BJ (cell line): Measurements from ENCODE around the gene PRSS8. TPM values are rescaled to one million over a fixed set of nuclear protein-coding genes. Genes with fewer than 3 reads are reported as not detected.

Experiments
- CTCF ChIA-PET: fragments of 350-600 bp; formaldehyde crosslinking; extraction: SDS; loops from one replicate; lab custom pipeline; 2021; ENCODE audit warnings: antibody characterized with exemption, inconsistent platforms; lab: Yijun Ruan, JAX
- POLR2A ChIA-PET: fragments of 300-600 bp; sonication (Branson Sonifier 250); formaldehyde crosslinking; extraction: SDS; loops from one replicate; lab custom pipeline; 2021; ENCODE audit warnings: antibody characterized with exemption; lab: Charles Lee
- DNase-seq: peaks from one replicate; pipeline ENCODE4 v3.0.0-alpha.2; 2011; ENCODE audit warnings: low read depth
- H3K27me3 ChIP-seq: 2 replicates; pipeline ENCODE4 v1.6.0; 2011; ENCODE audit warnings: low read length; ENCODE audit not compliant: control insufficient read depth, insufficient read depth
- H3K36me3 ChIP-seq: 2 replicates; pipeline ENCODE4 v1.5.1; 2011; ENCODE audit warnings: low read length; ENCODE audit not compliant: control insufficient read depth, insufficient read depth
- H3K4me3 ChIP-seq: 2 replicates; pipeline ENCODE4 v1.5.1; 2011; ENCODE audit warnings: low read depth, mild to moderate bottlenecking, control low read depth, low read length
- polyA plus RNA-seq: library from polyadenylated mRNA; depleted of rRNA; stranded (reverse); fragments of >200 nt; gene quantifications from 2 replicates; pipeline ENCODE4 v1.2.3, GENCODE V29; 2011
- TF ChIP-seq, protein P1 (sequence below): IDR thresholded peaks from 2 replicates; pipeline ENCODE4 v1.5.1; 2011; ENCODE audit warnings: low read depth, mild to moderate bottlenecking, control low read depth, inconsistent platforms, low read length, moderate library complexity; ENCODE audit not compliant: insufficient read depth

The PRSS8 gene
- polyA plus RNA-seq, 1 experiment = not detected

GRCh38 chr16:31113121-31114120, 22.1 kb downstream of the PRSS8 start:
- POLR2A ChIA-PET = no interaction called here
- TF ChIP-seq, protein P1, sequence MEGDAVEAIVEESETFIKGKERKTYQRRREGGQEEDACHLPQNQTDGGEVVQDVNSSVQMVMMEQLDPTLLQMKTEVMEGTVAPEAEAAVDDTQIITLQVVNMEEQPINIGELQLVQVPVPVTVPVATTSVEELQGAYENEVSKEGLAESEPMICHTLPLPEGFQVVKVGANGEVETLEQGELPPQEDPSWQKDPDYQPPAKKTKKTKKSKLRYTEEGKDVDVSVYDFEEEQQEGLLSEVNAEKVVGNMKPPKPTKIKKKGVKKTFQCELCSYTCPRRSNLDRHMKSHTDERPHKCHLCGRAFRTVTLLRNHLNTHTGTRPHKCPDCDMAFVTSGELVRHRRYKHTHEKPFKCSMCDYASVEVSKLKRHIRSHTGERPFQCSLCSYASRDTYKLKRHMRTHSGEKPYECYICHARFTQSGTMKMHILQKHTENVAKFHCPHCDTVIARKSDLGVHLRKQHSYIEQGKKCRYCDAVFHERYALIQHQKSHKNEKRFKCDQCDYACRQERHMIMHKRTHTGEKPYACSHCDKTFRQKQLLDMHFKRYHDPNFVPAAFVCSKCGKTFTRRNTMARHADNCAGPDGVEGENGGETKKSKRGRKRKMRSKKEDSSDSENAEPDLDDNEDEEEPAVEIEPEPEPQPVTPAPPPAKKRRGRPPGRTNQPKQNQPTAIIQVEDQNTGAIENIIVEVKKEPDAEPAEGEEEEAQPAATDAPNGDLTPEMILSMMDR = no peak
- CTCF ChIA-PET = interaction anchor here (1.2 to 1.8 kb wide), 2 partner anchors 29 to 136 kb away, joined by 3 to 5 read pairs; no protein-coding TSS in a partner anchor
- H3K27me3 ChIP-seq = no peaks in the 10 kb centered on the region
- no peak for DNase-seq
- peaks cover 28% of the 10 kb centered on the region for H3K36me3 ChIP-seq
- H3K4me3 ChIP-seq = no peak overlapping the region

DNA sequence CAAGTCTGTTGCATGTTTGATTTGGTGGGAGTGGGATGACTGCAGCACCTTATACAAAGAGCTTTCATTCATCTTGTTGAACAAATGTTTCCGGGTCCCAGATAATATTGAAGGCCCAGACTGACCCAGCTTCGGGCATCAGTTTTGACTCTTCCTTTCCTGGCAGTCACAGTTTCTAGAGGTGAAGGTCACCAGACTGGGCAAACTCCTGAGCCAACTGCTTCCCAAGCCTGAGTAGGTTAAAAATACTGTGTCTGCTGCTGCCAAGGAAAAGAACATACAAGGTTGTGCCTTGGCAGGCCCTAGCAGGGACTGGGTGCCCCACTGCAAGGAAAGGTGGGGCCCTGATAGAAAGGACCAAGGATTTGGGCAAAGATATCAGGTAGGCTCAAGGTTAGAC, 22.8 kb downstream of the PRSS8 start:
- Histone ChIP-seq H3K4me3 (no peak overlapping the region), H3K36me3 (peaks cover 28% of the 10 kb centered on the region), H3K27me3 (no peaks in the 10 kb centered on the region)
- POLR2A ChIA-PET = no interaction called here
- CTCF ChIA-PET = interaction anchor here (1.2 kb wide), 1 partner anchor 135 kb away, joined by 3 read pairs; no protein-coding TSS in a partner anchor
- TF ChIP-seq, protein P1 = no peak
- no peak for DNase-seq

DNA sequence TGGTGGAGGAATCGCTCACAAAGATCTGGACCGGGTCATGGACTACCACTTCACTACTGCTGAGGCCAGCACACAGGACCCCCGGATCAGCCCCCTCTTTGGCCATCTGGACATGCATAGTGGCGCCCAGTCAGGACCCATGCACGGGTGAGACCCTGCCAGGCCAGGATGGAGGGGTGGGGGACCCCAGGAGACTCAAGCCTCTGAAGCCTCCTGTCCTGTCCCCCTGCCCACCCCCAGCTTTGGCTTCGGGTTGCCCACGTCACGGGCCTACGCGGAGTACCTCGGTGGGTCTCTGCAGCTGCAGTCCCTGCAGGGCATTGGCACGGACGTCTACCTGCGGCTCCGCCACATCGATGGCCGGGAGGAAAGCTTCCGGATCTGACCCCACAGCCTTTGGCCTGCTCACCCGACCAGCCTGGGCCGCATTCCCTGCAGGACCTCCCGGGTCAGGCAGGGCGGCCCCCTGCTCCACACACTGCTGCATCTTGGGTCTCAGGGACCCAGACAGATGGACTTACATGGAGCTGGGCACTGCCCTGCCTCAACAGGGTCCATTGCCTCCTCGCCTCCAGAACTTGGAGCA, 23.6 kb downstream of the PRSS8 start:
- ChIA-PET CTCF (interaction anchor here (1.1 kb wide), 1 partner anchor 30 kb away, joined by 4 read pairs; no protein-coding TSS in a partner anchor), POLR2A (interaction anchor here (0.6 kb wide), 1 partner anchor 68 kb away, joined by 4 read pairs; no protein-coding TSS in a partner anchor)
- no peak for DNase-seq
- no peaks in the 10 kb centered on the region for H3K27me3 ChIP-seq
- TF ChIP-seq, protein P1 = no peak
- H3K36me3 ChIP-seq = peaks cover 28% of the 10 kb centered on the region
- no peak overlapping the region for H3K4me3 ChIP-seq

DNA sequence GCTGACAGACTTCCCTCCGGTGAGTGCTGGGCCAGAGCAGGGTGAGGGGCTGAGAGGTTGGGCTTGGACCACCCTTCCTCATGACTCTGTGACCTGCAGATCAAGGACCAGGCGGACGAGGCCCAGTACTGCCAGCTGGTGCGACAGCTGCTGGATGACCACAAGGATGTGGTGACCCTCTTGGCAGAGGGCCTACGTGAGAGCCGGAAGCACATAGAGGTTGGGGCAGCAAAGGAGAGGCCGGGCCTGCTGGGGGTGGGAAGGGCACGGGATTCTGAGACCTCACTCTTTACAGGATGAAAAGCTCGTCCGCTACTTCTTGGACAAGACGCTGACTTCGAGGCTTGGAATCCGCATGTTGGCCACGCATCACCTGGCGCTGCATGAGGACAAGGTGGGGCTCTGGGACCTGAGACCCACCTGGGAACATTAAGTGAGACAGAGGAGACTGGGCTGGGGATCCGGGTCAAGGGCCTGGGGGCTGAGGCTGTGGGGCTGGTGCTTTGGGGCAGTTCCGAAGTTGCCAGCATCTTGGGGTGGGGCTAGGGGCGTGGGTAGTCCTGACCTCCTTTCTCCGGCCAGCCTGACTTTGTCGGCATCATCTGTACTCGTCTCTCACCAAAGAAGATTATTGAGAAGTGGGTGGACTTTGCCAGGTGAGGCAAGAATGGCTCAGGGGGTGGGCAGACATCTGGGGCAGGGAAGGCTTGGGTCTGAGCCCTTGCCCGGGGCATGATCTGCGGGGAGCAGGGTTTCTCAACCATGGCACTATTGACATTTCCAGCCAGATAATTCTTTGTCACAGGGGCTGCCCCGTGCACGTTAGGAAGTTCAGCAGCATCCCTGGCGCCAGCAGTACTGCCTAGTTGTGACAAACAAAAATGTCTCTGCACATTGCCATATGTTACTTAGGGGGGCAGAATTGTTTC, 25.2 kb downstream of the PRSS8 start:
- no peak for DNase-seq
- ChIA-PET CTCF (interaction anchor here (0.6 kb wide), 1 partner anchor 125 kb away, joined by 3 read pairs; no protein-coding TSS in a partner anchor), POLR2A (no interaction called here)
- no peak overlapping the region for H3K4me3 ChIP-seq
- TF ChIP-seq, protein P1 = no peak
- no peaks in the 10 kb centered on the region for H3K27me3 ChIP-seq
- peaks cover 28% of the 10 kb centered on the region for H3K36me3 ChIP-seq
